NT2/D1 (cell line): ENCODE data around the gene MCTP1.

Source experiments
- YY1 ChIP-seq: IDR thresholded peaks from 2 replicates; pipeline ENCODE4 v1.6.1; 2011; ENCODE audit not compliant: insufficient read length, insufficient read depth
- ZNF274 ChIP-seq: IDR thresholded peaks from 2 replicates; pipeline ENCODE4 v1.6.1; 2011; ENCODE audit warnings: mild to moderate bottlenecking, low read depth, low read length

- no peak for TF ChIP-seq YY1
- TF ChIP-seq ZNF274 = no peak
These were observed 538.8 kb downstream of the MCTP1 start for GRCh38 chr5:94745786-94746730.
